Mesenchymal stem cell (in vitro differentiated cells and primary cell): ENCODE results near the gene SMAD1.

Source experiments
- DNase-seq: peaks from one replicate; pipeline ENCODE4 v3.0.0-alpha.2; 2013
- H2AFZ ChIP-seq: one replicate; pipeline ENCODE4 v1.6.1; 2013; ENCODE audit warnings: low read depth, mild to moderate bottlenecking, control low read depth, inconsistent platforms, low read length, moderate library complexity
- H2AK5ac ChIP-seq: 2 replicates; pipeline ENCODE4 v1.6.1; 2013; ENCODE audit warnings: low read length, moderate library complexity, mild to moderate bottlenecking, inconsistent platforms; ENCODE audit not compliant: severe bottlenecking
- H2BK120ac ChIP-seq: one replicate; pipeline ENCODE4 v1.6.1; 2013; ENCODE audit warnings: low read depth, mild to moderate bottlenecking, inconsistent platforms, low read length, moderate library complexity
- H2BK12ac ChIP-seq, 2 experiments: one replicate each; pipeline ENCODE4 v1.6.1; 2013; ENCODE audit warnings: inconsistent platforms in 2 of 2, low read length in 2 of 2, mild to moderate bottlenecking in 2 of 2, moderate library complexity in 2 of 2, control low read depth in 1 of 2
- H2BK15ac ChIP-seq: one replicate; pipeline ENCODE4 v1.6.1; 2013; ENCODE audit warnings: mild to moderate bottlenecking, low read depth, inconsistent platforms; ENCODE audit not compliant: poor library complexity, severe bottlenecking
- H2BK5ac ChIP-seq: 2 replicates; pipeline ENCODE4 v1.6.1; 2013; ENCODE audit warnings: low read depth, mild to moderate bottlenecking, low read length, control low read depth, inconsistent platforms; ENCODE audit not compliant: poor library complexity, severe bottlenecking
- H3K14ac ChIP-seq, 2 experiments: one replicate each; pipeline ENCODE4 v1.6.1; 2013; ENCODE audit warnings: inconsistent platforms in 2 of 2, low read length in 2 of 2, control low read depth in 1 of 2, mild to moderate bottlenecking in 1 of 2, moderate library complexity in 1 of 2
- H3K18ac ChIP-seq, 2 experiments: one replicate each; pipeline ENCODE4 v1.6.1; 2013; ENCODE audit warnings: inconsistent platforms in 2 of 2, low read length in 2 of 2, control low read depth in 1 of 2, low read depth in 1 of 2, mild to moderate bottlenecking in 1 of 2
- H3K23ac ChIP-seq, 2 experiments: one replicate each; pipeline ENCODE4 v1.6.1; 2013; ENCODE audit warnings: inconsistent platforms in 2 of 2, low read length in 2 of 2, mild to moderate bottlenecking in 2 of 2, moderate library complexity in 2 of 2, control low read depth in 1 of 2
- H3K27ac ChIP-seq: 2 replicates; pipeline ENCODE4 v1.5.1; 2013; ENCODE audit warnings: mild to moderate bottlenecking, moderate library complexity, low read length, control low read depth, inconsistent platforms; ENCODE audit not compliant: poor library complexity, severe bottlenecking
- H3K27me3 ChIP-seq, 2 experiments: 2 replicates each; pipeline versions ENCODE4 v1.6.1 to v1.7.0; 2013; ENCODE audit warnings: low read length in 2 of 2, mild to moderate bottlenecking in 2 of 2, moderate library complexity in 2 of 2, control low read depth in 1 of 2, inconsistent platforms in 1 of 2; ENCODE audit not compliant: control insufficient read depth in 1 of 2, insufficient read depth in 1 of 2
- H3K36me3 ChIP-seq, 2 experiments: 2 replicates each; pipeline versions ENCODE4 v1.6.1 to v1.7.0; 2013; ENCODE audit warnings: low read length in 2 of 2, control low read depth in 1 of 2, inconsistent platforms in 1 of 2, low read depth in 1 of 2, mild to moderate bottlenecking in 1 of 2; ENCODE audit not compliant: insufficient read depth in 2 of 2, control insufficient read depth in 1 of 2
- H3K4ac ChIP-seq, 2 experiments: one replicate each; pipeline ENCODE4 v1.6.1; 2013; ENCODE audit warnings: inconsistent platforms in 2 of 2, low read length in 2 of 2, mild to moderate bottlenecking in 2 of 2, moderate library complexity in 2 of 2, control low read depth in 1 of 2, low read depth in 1 of 2
- H3K4me1 ChIP-seq: 2 replicates; pipeline ENCODE4 v1.6.1; 2013; ENCODE audit warnings: low read depth, low read length, control low read depth; ENCODE audit not compliant: control insufficient read depth, insufficient read depth
- H3K4me2 ChIP-seq: 2 replicates; pipeline ENCODE4 v1.6.1; 2013; ENCODE audit warnings: low read length, mild to moderate bottlenecking, inconsistent platforms; ENCODE audit not compliant: poor library complexity, severe bottlenecking
- H3K4me3 ChIP-seq, 2 experiments: 2 replicates each; pipeline versions ENCODE4 v1.5.1 to v1.7.0; 2013; ENCODE audit warnings: low read length in 2 of 2, mild to moderate bottlenecking in 2 of 2, control low read depth in 1 of 2, low read depth in 1 of 2; ENCODE audit not compliant: insufficient read depth in 1 of 2
- H3K79me1 ChIP-seq: replicated peaks from 2 replicates; pipeline ENCODE4 v1.6.1; 2013; ENCODE audit warnings: mild to moderate bottlenecking, control low read depth, low read length, inconsistent platforms; ENCODE audit not compliant: poor library complexity, severe bottlenecking
- H3K9ac ChIP-seq: 2 replicates; pipeline ENCODE4 v1.7.0; 2013; ENCODE audit warnings: mild to moderate bottlenecking, low read length, moderate library complexity
- H3K9me3 ChIP-seq: 2 replicates; pipeline ENCODE4 v1.7.0; 2013; ENCODE audit warnings: mild to moderate bottlenecking, low read length; ENCODE audit not compliant: control insufficient read depth
- H4K8ac ChIP-seq: one replicate; pipeline ENCODE4 v1.6.1; 2013; ENCODE audit warnings: inconsistent platforms, mild to moderate bottlenecking, low read length, moderate library complexity
- H4K91ac ChIP-seq: one replicate; pipeline ENCODE4 v1.6.1; 2013; ENCODE audit warnings: mild to moderate bottlenecking, low read length, inconsistent platforms
- WGBS: methylation state at CpG from one replicate; pipeline ENCODE4 v1.1.7; 2013; ENCODE audit warnings: mixed read lengths; 5-methylcytosine and 5-hydroxymethylcytosine counted together

Gene SMAD1

GRCh38 chr4:145446184-145446583 lies 35.5 kb upstream of the SMAD1 start:
- Histone ChIP-seq H3K14ac (no peak overlapping the region), H2BK5ac (no peak overlapping the region), H3K27me3 (no peaks in the 10 kb centered on the region), H3K4me1 (no peaks in the 10 kb centered on the region), H3K23ac (no peak overlapping the region), H2BK15ac (no peak overlapping the region), H2BK120ac (no peak overlapping the region), H3K4me3 (no peak overlapping the region), H2AK5ac (no peak overlapping the region), H4K8ac (no peak overlapping the region), H3K36me3 (no peaks in the 10 kb centered on the region), H3K4ac (no peak overlapping the region), H2AFZ (no peak overlapping the region), H4K91ac (no peak overlapping the region), H2BK12ac (no peak overlapping the region), H3K9ac (no peak overlapping the region), H3K18ac (no peak overlapping the region), H3K9me3 (no peaks in the 10 kb centered on the region), H3K79me1 (no peaks in the 10 kb centered on the region), H3K27ac (no peak overlapping the region), H3K4me2 (no peak overlapping the region)
- DNase-seq = no peak
- WGBS = 100% methylated on average over 1 of the region's 1 CpG

DNA sequence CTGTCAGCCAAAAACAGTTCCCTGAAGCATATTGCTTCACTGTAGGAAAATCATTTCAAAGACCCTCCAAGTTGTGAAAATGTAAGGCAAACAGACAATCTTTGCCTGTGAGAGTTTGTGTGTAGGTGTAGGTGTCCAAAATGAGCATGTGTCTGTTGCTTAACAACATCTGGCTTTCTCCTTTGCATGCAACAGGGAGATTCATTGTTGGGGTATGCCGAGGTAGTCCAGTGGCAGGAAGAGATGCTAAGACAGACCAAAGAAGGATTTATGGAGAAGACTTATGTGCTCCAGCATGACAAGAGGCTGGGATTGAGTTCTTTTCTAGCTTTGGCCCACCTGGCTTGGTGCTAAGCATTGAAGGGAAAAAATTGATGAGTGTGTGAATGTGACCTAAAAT lies 29.8 kb upstream of the SMAD1 start:
- Histone ChIP-seq H3K4me2 (no peak overlapping the region), H3K4me3 (no peak overlapping the region), H3K4me1 (no peaks in the 10 kb centered on the region), H3K4ac (no peak overlapping the region), H3K23ac (no peak overlapping the region), H2AFZ (no peak overlapping the region), H2AK5ac (no peak overlapping the region), H3K14ac (no peak overlapping the region), H3K27ac (no peak overlapping the region), H2BK5ac (no peak overlapping the region), H3K18ac (no peak overlapping the region), H3K36me3 (no peaks in the 10 kb centered on the region), H3K9ac (no peak overlapping the region), H3K79me1 (no peaks in the 10 kb centered on the region), H2BK15ac (no peak overlapping the region), H2BK12ac (no peak overlapping the region), H4K91ac (no peak overlapping the region), H4K8ac (no peak overlapping the region), H2BK120ac (no peak overlapping the region), H3K9me3 (no peaks in the 10 kb centered on the region), H3K27me3 (no peaks in the 10 kb centered on the region)
- WGBS = 90% methylated on average over 1 of the region's 1 CpG
- no peak for DNase-seq

DNA sequence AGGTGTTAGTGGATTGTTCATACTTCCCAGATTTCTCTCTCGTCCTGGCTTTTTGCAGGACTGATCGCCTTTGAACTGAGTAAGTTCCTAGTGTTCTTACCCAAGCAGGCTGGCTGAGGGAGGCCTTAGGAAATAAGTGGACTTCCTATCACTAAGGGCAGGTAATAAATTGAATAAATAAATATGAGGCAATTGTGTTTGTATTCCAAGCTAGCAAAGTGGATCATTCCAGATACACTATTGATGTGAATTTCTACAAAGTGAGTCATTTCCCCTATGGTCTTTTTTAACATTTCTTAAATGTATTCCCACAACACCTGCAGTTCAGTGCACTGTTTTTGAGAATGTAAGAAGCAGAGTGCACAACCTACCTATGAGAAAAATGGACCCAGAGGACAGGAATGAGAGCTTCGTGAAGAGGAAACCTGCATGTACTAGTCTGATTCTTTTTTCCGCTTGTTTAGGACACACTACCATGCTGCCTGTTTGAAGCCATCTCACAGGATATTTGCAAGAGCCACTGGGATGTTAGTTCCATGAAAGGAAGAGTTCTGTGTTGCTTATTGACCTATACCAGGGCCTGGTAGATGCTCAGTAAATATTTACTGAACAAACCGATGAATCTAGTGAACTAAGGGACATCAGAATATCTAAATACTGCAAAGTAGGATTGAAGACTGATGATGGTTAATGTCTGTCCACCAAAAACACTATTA lies 29.0 kb upstream of the SMAD1 start:
- no peak for DNase-seq
- Histone ChIP-seq H3K4ac (no peak overlapping the region), H3K4me1 (no peaks in the 10 kb centered on the region), H3K23ac (no peak overlapping the region), H2BK120ac (no peak overlapping the region), H2BK15ac (no peak overlapping the region), H4K8ac (no peak overlapping the region), H2AK5ac (no peak overlapping the region), H2BK12ac (no peak overlapping the region), H3K4me2 (no peak overlapping the region), H2BK5ac (no peak overlapping the region), H3K9me3 (no peaks in the 10 kb centered on the region), H3K27me3 (no peaks in the 10 kb centered on the region), H3K9ac (no peak overlapping the region), H3K18ac (no peak overlapping the region), H3K27ac (no peak overlapping the region), H3K4me3 (no peak overlapping the region), H4K91ac (no peak overlapping the region), H3K79me1 (no peaks in the 10 kb centered on the region), H3K14ac (no peak overlapping the region), H2AFZ (no peak overlapping the region), H3K36me3 (no peaks in the 10 kb centered on the region)
- 93% methylated on average over 5 of the region's 5 CpGs for WGBS

DNA sequence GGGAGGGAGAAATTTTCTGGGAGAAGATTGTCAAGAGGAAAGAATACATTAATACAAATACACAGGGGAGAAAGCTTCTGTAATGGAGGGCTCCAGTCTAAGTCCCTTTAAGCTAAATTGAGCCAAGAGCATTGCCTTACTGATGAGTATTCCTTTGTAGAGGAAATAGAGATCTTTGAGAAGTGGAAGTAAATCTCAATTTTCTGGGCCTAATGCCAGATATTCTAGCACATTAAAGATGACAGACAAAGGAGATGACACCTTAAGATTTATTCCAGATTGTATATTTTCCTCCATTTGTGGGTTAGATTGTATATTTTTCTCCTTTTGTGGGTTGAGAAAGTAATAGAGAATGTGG lies 28.5 kb upstream of the SMAD1 start:
- no peak overlapping the region for H2BK5ac ChIP-seq
- no peak overlapping the region for H4K91ac ChIP-seq
- H3K27me3 ChIP-seq = no peaks in the 10 kb centered on the region
- H3K14ac ChIP-seq = no peak overlapping the region
- H2BK15ac ChIP-seq = no peak overlapping the region
- H2BK120ac ChIP-seq = no peak overlapping the region
- H3K4me1 ChIP-seq = no peaks in the 10 kb centered on the region
- H2BK12ac ChIP-seq = no peak overlapping the region
- H2AFZ ChIP-seq = no peak overlapping the region
- H3K23ac ChIP-seq = no peak overlapping the region
- H3K27ac ChIP-seq = no peak overlapping the region
- no peaks in the 10 kb centered on the region for H3K9me3 ChIP-seq
- no peak for DNase-seq
- H2AK5ac ChIP-seq = no peak overlapping the region
- H3K4ac ChIP-seq = no peak overlapping the region
- H3K9ac ChIP-seq = no peak overlapping the region
- no peak overlapping the region for H4K8ac ChIP-seq
- no peak overlapping the region for H3K4me3 ChIP-seq
- H3K79me1 ChIP-seq = no peaks in the 10 kb centered on the region
- H3K4me2 ChIP-seq = no peak overlapping the region
- H3K18ac ChIP-seq = no peak overlapping the region
- no peaks in the 10 kb centered on the region for H3K36me3 ChIP-seq
